SK-N-MC (cell line): ENCODE results near the gene TTC28.

ENCODE experiments used
- EZH2 ChIP-seq: fragments of 200-600 bp; sonication (generic); IDR thresholded peaks from one replicate; pipeline ENCODE4 v1.6.1; 2017; ENCODE audit warnings: antibody characterized with exemption
- POLR2AphosphoS5 ChIP-seq: IDR thresholded peaks from 2 replicates; pipeline ENCODE4 v1.6.1; 2012; ENCODE audit warnings: mild to moderate bottlenecking, low read depth, low read length, borderline replicate concordance

DNA sequence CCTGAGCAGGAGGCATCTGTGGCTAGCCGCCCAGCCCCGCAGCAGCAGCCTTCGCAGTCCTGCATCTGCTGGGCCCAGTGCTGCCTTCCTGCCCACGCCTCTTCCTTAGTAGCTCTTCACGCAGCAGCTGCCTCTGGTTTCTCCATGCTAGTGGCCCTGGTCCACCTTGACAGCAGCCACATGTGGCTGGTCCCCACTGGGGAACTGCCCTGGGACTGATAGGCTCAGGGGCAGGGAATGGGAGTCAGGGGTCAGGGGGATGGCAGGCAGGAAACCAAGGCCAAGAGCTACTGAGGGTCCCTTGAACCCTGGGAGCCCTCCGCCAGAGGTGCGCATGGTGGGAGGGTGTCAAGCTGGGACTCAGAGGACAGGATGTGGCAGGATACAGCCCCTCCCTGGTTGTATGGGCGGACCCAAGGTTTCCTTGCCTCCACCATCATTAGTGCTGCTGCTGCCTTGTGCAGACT is 661.1 kb downstream of the TTC28 start:
- TF ChIP-seq POLR2AphosphoS5 (no peak), EZH2 (no peak)
